ENCODE measurements around the gene DGUOK. TPM values are rescaled to one million over a fixed set of nuclear protein-coding genes. Genes with fewer than 3 reads are reported as not detected.

DGUOK gene
- total RNA-seq, 1 donor from 2014 or later, result 52.3 TPM

DNA sequence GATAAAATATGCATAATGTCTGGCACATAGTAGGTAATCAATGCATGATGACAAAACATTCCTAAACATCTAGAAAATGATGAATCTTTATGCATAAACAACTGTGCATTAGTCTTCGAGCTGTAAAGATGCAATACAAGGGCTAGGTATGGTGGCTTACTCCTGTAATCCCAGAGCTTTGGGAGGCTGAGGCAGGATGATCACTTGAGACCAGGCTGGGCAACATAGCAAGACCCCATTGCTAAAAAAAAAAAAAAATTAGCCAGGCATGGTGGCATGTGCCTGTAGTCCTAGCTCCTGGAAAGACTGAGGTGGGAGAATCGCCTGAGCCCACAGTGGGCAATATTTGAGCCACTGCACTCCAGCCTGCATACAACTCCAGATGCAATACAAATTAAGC is 63.3 kb downstream of the DGUOK start:
- no peak for TF ChIP-seq POLR2A (IDR thresholded peaks at IDR 0.05)
- no peak for TF ChIP-seq POLR2AphosphoS5 (IDR thresholded peaks at IDR 0.05; ENCODE audit: insufficient read depth in 1 of 2, low read depth in 1 of 2)
- TF ChIP-seq, protein P1, sequence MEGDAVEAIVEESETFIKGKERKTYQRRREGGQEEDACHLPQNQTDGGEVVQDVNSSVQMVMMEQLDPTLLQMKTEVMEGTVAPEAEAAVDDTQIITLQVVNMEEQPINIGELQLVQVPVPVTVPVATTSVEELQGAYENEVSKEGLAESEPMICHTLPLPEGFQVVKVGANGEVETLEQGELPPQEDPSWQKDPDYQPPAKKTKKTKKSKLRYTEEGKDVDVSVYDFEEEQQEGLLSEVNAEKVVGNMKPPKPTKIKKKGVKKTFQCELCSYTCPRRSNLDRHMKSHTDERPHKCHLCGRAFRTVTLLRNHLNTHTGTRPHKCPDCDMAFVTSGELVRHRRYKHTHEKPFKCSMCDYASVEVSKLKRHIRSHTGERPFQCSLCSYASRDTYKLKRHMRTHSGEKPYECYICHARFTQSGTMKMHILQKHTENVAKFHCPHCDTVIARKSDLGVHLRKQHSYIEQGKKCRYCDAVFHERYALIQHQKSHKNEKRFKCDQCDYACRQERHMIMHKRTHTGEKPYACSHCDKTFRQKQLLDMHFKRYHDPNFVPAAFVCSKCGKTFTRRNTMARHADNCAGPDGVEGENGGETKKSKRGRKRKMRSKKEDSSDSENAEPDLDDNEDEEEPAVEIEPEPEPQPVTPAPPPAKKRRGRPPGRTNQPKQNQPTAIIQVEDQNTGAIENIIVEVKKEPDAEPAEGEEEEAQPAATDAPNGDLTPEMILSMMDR (IDR thresholded peaks at IDR 0.05), result no peak
- no peak overlapping the region for H3K4me3 ChIP-seq
- intact Hi-C loops (cut with DNase I), result no loop called here
- no peak for DNase-seq (ENCODE audit: extremely low spot score in 2 of 2)
- H3K27ac ChIP-seq, result no peak overlapping the region
- H3K36me3 ChIP-seq, result no peaks in the 10 kb centered on the region
- H3K27me3 ChIP-seq, result no peaks in the 10 kb centered on the region
- peaks cover 54% of the 10 kb centered on the region for H3K4me1 ChIP-seq
- H3K9me3 ChIP-seq, result no peaks in the 10 kb centered on the region

DNA sequence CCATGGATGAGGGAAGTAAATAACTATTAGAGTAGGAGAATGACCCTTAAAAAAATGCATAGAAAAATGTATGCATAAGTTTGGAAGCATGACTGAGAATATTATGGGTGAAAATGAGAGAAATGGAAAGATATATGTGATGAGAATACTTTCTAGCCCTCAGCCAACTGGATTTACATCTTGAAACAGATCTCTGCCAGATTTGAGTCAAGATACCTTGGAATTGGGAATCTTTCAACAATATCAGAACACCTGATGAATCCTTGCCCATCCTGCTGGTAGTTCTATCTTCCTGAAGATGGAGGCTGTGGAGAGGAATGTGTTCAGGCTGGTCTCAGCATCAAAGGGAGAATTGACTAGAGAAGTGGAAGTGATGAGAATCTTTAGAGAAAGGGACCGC is 63.9 kb downstream of the DGUOK start:
- Histone ChIP-seq H3K4me1 (peaks cover 53% of the 10 kb centered on the region), H3K27ac (no peak overlapping the region), H3K27me3 (no peaks in the 10 kb centered on the region), H3K4me3 (no peak overlapping the region), H3K36me3 (no peaks in the 10 kb centered on the region), H3K9me3 (no peaks in the 10 kb centered on the region)
- DNase-seq (ENCODE audit: extremely low spot score in 2 of 2), result no peak
- intact Hi-C loops (cut with DNase I), result no loop called here
- TF ChIP-seq, protein P1 (IDR thresholded peaks at IDR 0.05), result no peak
- TF ChIP-seq POLR2AphosphoS5 (IDR thresholded peaks at IDR 0.05; ENCODE audit: insufficient read depth in 1 of 2, low read depth in 1 of 2) (no peak), POLR2A (IDR thresholded peaks at IDR 0.05) (no peak)

DNA sequence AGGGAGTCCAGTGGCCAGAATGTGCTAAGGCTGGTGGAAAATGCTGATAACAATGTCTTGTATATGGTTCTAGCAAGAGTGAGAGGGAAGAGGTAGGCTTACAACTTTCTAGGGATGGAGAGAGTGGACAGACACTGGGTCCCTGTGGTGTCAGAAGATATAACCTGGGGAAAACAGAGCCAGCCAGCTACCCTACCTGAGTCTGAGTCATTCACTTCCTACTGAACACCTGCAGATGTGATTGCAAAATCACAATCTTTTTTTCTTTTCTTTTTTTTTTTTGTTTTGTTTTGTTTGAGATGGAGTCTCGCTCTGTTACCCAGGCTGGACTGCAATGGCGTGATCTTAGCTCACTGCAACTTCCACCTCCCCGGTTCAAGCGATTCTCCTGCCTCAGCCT is 65.4 kb downstream of the DGUOK start:
- H3K9me3 ChIP-seq, result no peaks in the 10 kb centered on the region
- DNase-seq (ENCODE audit: extremely low spot score in 2 of 2), result no peak
- intact Hi-C loops (cut with DNase I), result no loop called here
- H3K27me3 ChIP-seq, result no peaks in the 10 kb centered on the region
- no peaks in the 10 kb centered on the region for H3K36me3 ChIP-seq
- no peak overlapping the region for H3K4me3 ChIP-seq
- no peak overlapping the region for H3K27ac ChIP-seq
- H3K4me1 ChIP-seq, result peaks cover 38% of the 10 kb centered on the region
- TF ChIP-seq, protein P1 (IDR thresholded peaks at IDR 0.05), result no peak
- TF ChIP-seq POLR2AphosphoS5 (IDR thresholded peaks at IDR 0.05; ENCODE audit: insufficient read depth in 1 of 2, low read depth in 1 of 2) (no peak), POLR2A (IDR thresholded peaks at IDR 0.05) (no peak)

DNA sequence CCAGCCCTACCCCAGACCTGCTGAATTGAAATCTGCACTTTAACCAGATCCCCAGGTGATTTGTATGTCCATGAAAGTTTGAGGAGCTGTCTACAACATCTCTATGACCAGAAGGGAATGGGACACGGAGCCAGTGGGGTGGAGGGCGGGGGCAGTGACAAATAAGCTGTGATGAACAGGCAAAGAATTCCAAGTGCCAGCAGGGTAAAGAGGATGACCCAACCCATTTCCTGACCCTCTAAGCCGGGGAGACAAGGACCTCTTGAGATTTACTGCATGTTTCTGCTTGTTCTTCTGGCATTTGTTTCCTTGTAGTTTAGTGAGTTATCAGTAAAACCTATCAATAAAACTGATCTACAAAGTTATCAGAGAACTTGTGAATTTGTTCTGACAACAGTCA is 66.7 kb downstream of the DGUOK start:
- intact Hi-C loops (cut with DNase I), result no loop called here
- no peak for TF ChIP-seq POLR2AphosphoS5 (IDR thresholded peaks at IDR 0.05; ENCODE audit: insufficient read depth in 1 of 2, low read depth in 1 of 2)
- TF ChIP-seq, protein P1 (IDR thresholded peaks at IDR 0.05), result no peak
- no peak for TF ChIP-seq POLR2A (IDR thresholded peaks at IDR 0.05)

DNA sequence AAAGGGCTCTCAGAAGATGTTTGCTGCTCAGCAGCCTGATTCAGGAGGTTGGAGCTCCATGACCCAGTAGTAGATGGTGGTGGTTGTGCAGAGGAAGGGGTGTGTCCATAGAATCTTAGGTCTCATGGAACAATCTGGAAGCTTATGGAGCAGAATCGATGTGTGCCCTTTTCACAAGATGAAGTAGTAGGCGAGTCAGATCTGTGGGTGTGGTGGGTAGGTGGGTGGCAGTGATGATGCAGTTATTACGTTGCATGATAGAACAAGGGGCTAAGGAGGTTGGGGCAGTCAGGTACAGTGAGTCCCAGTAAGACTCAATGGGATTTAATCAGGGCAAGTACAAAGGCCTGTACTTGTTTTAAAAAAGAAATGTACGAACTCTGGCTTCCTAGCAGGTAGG is 67.1 kb downstream of the DGUOK start:
- DNase-seq (ENCODE audit: extremely low spot score in 2 of 2), result no peak
- intact Hi-C loops (cut with DNase I), result no loop called here
- Histone ChIP-seq H3K9me3 (no peaks in the 10 kb centered on the region), H3K36me3 (no peaks in the 10 kb centered on the region), H3K4me1 (peaks cover 21% of the 10 kb centered on the region), H3K27me3 (no peaks in the 10 kb centered on the region), H3K4me3 (no peak overlapping the region), H3K27ac (no peak overlapping the region)
- TF ChIP-seq POLR2AphosphoS5 (IDR thresholded peaks at IDR 0.05; ENCODE audit: insufficient read depth in 1 of 2, low read depth in 1 of 2) (no peak), POLR2A (IDR thresholded peaks at IDR 0.05) (no peak)
- TF ChIP-seq, protein P1 (IDR thresholded peaks at IDR 0.05), result no peak

More for the DNA sequence above, 66.7 kb downstream of the DGUOK start:
- no peak for DNase-seq (ENCODE audit: extremely low spot score in 2 of 2)
- Histone ChIP-seq H3K9me3 (no peaks in the 10 kb centered on the region), H3K4me1 (peaks cover 25% of the 10 kb centered on the region), H3K27me3 (no peaks in the 10 kb centered on the region), H3K4me3 (no peak overlapping the region), H3K27ac (no peak overlapping the region), H3K36me3 (no peaks in the 10 kb centered on the region)
